ENCODE data around the gene LCE2A. TPM values are rescaled to one million over a fixed set of nuclear protein-coding genes. Genes with fewer than 3 reads are reported as not detected.
"Not testable (repeated sequence)": the region's sequence is repeated elsewhere in the genome, so short reads cannot be mapped to it uniquely, and the experiment has no call there.

The LCE2A gene
- total RNA-seq, 4 donors from 2014 or later = not detected

GRCh38 chr1:152673016-152673415 lies 25.1 kb upstream of the LCE2A start:
- TF ChIP-seq, protein P1, sequence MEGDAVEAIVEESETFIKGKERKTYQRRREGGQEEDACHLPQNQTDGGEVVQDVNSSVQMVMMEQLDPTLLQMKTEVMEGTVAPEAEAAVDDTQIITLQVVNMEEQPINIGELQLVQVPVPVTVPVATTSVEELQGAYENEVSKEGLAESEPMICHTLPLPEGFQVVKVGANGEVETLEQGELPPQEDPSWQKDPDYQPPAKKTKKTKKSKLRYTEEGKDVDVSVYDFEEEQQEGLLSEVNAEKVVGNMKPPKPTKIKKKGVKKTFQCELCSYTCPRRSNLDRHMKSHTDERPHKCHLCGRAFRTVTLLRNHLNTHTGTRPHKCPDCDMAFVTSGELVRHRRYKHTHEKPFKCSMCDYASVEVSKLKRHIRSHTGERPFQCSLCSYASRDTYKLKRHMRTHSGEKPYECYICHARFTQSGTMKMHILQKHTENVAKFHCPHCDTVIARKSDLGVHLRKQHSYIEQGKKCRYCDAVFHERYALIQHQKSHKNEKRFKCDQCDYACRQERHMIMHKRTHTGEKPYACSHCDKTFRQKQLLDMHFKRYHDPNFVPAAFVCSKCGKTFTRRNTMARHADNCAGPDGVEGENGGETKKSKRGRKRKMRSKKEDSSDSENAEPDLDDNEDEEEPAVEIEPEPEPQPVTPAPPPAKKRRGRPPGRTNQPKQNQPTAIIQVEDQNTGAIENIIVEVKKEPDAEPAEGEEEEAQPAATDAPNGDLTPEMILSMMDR (IDR thresholded peaks at IDR 0.05; ENCODE audit: low read depth) = no peak

DNA sequence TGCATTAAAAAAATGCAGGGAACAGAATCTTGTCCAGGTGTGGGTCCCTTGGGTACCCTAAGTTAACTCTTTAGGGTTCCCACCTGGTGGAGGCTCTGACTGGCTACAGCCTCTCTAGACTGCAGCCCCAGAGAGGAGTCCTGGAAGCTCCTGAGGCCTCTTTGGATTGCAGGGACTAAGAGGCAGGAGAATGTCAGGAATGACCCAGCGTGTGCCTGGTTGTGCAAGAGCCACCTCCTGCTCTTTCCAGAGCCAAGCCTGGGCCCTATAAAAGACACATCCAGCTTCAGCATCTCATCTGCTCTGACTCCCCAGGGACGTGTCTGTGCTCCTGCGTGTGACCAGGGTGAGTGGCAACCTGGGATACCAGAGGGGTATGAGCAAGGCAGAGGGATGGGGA lies 23.2 kb upstream of the LCE2A start, which contains the start of gene LCE2C:
LCE2C (plus strand) TSS at position 297 of the 400 bp plus-strand sequence. CDS start 737 bp downstream, outside the sequence.
- TF ChIP-seq, protein P1 (IDR thresholded peaks at IDR 0.05; ENCODE audit: low read depth) = not testable (repeated sequence)

- TF ChIP-seq, protein P1 (IDR thresholded peaks at IDR 0.05; ENCODE audit: low read depth) = no peak
Measured at GRCh38 chr1:152679459-152679858, 18.7 kb upstream of the LCE2A start.

GRCh38 chr1:152681616-152682015 lies 16.5 kb upstream of the LCE2A start:
- TF ChIP-seq, protein P1 (IDR thresholded peaks at IDR 0.05; ENCODE audit: low read depth) = no peak

DNA sequence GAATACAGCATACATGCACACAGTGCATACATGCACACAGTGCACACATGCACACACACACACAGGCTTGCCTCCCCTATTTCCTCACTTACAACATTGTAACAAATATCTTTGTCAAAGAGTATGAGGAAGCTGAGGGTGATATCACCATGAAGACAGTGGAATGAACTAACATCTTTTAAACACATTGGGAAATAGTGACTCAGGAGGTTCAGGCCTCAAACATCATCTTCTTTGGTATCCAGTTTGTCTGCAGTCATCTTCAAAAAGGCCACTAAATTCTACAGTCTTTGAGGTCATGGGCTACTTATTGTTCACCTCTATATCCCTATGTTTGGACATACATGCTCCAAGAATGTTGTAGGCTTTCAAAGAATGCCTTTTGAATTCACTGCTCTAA lies 14.3 kb upstream of the LCE2A start:
- TF ChIP-seq, protein P1 (IDR thresholded peaks at IDR 0.05; ENCODE audit: low read depth) = no peak

DNA sequence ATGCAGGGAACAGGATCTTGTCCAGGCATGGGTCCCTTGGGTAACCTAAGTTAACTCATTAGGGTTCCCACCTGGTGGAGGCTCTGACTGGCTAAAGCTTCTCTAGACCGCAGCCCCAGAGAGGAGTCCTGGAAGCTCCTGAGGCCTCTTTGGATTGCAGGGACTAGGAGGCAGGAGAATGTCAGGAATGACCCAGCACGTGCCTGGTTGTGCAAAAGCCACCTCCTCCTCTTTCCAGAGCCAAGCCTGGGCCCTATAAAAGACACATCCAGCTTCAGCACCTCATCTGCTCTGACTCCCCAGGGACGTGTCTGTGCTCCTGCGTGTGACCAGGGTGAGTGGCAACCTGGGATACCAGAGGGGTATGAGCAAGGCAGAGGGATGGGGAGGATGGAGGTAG lies 12.3 kb upstream of the LCE2A start, which contains the start of gene LCE2B:
LCE2B (plus strand) TSS at position 301 of the 400 bp plus-strand sequence. CDS start 721 bp downstream, outside the sequence.
- TF ChIP-seq, protein P1 (IDR thresholded peaks at IDR 0.05; ENCODE audit: low read depth) = not testable (repeated sequence)

DNA sequence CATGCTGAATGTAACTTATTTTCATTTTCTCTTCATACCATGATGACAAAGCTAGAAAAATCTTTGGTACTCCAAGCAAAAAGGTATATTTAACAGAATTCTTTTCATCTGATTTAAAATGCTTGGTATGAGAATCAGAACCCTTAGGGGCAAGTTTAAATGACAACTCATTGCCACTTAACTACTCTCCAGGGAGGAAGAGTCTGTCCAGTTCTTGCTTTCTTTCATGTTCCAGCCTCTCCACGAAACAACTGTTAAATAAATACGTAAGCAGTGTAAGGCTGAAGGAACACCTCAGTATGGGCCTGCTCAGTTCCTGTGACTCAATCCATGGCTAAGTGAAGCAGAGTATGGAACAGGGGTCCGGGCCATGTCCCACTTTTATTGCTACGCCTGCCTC lies 1.6 kb downstream of the LCE2A start:
- TF ChIP-seq, protein P1 (IDR thresholded peaks at IDR 0.05; ENCODE audit: low read depth) = no peak
